HG02870 (cell line): ENCODE data around the gene NCAM1.
A peak's percentile ranks its signal among the peaks of the same experiment; 100 is the strongest.
"Not testable (repeated sequence)": the region's sequence is repeated elsewhere in the genome, so short reads cannot be mapped to it uniquely, and the experiment has no call there.

Source experiments
- ATAC-seq: cut with Tn5 transposase; IDR thresholded peaks from one replicate; pipeline ENCODE4 v1.9.1; 2021; ENCODE audit warnings: mild to moderate bottlenecking, moderate library complexity; ENCODE audit not compliant: unreplicated experiment

NCAM1 gene

DNA sequence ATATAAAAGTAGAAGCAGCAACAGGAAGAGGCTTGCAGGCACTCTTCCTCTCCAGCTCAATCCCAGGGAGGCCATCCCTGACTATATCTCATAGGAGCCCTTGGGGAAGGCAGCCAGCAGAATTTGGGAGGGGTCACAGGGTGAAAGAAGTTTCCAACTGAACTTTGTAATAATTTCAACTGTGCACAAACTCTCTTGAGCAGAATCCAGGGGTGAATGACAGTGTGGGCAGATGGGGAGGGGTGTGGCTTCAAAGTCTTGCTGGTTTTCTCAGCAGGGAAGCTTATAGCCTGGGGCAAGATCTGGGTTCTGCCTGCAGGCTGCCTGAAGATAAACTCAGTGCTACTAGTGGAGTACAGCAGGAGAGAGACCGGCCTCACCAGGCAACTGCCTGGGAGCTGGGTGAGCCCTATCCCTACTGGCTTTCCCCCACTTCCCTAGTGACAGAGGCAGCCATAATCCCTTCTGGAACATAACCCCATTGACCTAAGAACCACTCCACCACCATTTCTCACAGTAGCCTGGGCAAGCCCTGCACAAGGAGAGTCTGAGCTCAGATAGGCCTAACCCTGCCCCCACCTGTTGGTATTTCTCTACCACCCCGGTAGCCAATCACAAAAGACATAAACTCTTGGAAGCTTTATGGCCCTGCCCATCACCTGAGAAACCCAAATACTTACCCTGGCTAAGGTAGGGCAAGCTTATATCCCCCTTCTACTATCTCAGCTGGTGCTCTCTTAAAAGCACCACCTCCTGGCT is 335.4 kb downstream of the NCAM1 start:
- no peak for ATAC-seq

DNA sequence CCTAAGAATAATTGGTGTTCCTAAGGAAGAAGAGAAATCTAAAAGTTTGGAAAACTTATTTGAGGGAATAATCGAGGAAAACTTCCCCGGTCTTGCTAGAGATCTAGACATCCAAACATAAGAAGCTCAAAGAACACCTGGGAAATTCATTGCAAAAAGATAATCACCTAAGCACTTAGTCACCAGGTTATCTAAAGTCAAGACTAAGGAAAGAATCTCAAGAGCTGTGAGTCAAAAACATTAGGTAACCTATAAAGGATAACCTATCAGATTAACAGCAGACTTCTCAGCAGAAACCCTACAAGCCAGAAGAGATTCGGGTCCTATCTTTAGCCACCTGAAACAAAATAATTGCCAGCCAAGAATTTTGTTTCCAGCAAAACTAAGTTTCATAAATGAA is 337.3 kb downstream of the NCAM1 start:
- ATAC-seq, result not testable (repeated sequence)

DNA sequence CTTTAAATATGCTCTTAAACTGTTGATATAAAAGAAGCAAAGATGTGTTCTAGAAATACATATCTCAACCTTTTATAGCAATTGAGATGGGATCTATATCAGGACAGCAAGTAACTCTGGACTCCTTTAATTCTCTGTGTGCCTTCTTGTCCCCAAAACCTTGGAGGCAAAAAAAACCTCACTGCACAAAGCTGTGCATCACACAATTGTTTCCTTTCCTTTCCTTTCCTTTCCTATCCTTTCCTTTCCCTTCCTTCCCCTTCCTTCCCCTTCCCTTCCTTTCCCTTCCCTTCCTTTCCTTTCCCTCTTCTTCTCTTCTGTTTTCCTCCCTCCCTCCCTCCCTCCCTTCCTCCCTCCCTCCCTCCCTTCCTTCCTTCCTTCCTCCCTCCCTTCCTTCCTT is 343.7 kb downstream of the NCAM1 start:
- ATAC-seq, result no peak

DNA sequence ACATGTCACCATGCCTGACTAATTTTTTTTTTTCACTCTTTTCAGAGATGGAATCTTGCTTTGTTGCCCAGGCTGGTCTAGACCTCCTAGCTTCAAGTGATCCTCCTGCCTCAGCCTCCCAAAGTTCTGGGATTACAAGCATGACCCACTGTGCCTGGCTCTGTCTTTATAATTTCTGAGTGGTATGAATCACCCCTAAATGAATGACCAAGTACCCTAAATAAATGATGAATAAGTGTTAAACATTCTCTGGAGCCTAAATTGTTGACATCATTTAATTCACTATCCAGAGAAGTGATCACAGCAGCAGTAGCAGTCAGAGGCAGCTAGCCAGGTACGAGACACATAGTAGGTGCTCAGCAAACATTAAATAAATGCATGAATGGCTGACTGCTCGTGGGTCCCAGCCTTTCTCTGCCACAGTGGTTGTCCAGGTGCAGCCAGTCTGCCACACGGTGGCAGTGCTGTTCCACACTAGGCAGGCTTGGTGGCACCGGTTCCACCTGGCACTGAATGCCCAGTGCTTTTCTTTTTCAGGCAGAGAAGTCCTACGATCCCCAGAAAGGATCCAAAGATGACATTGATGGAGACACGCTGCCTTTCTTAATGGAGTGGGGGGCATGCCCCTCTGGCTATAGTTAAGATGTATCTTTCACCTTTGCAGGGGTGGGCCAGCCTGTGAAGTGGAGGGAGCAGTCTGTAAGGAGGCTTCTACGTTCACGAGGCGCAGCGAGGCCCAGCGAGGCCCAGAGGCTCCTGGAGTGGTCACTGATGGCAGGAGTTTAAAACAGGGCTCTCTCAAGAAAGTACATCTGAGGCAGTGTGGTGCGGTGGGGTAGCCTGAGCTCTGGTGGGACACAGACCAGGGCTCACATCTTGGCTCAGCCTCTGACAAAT is 344.5 kb downstream of the NCAM1 start:
- peak; percentile 83 for ATAC-seq

DNA sequence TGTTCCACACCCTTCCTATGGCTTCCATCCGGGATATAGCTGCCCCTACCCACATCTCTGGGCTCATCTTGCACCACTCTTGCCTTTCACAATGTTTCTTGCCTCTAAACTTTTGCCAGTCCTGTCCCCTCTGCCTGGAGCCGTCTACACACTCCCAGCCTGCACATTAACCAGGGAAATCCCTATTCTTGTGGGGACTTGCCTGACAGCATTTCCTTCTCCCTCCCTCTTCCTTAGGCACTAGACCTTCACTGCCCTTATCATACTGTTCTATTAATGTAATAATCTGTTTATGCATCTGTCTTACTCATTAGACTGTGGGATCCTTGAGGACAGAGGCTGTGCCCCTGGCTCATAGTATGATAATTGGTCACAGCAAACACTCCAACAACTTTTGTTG is 347.4 kb downstream of the NCAM1 start:
- ATAC-seq, result no peak

DNA sequence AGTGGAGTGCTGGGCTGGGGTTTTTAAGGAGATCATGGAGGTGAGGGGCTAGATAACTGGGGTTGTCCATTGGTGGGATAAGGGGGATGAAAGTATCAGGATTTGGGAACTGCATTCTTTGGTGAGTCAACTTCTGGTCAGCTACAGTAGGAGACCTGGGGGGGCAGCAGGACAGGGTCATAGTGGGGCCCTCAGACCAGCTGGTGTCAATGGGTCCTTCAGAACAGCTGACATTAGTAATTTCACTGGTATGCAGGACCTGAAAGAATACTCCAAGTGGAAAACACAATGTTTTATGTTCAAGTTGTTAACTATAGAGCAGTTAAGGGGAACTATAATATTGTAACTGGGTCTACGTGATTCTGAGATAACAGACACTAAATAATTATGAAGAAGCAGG is 350.3 kb downstream of the NCAM1 start:
- ATAC-seq, result no peak

DNA sequence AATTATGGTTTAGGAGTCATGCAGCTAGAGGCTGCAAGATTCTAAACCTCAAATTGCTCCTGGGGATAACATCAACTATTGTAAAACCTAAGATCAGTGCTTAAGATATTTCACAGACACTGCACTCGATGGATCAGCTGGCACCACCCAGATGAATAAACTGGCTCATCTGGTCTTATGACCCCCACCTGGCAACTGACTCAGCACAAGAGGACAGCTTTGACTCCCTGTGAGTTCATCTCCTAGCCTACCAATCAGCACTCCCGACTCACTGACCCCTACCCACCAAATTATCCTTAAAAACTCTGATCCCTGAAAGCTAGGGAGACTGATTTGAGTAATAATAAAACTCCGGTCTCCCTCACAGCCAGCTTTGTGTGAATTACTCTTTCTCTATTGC is 352.4 kb downstream of the NCAM1 start:
- ATAC-seq, result no peak

DNA sequence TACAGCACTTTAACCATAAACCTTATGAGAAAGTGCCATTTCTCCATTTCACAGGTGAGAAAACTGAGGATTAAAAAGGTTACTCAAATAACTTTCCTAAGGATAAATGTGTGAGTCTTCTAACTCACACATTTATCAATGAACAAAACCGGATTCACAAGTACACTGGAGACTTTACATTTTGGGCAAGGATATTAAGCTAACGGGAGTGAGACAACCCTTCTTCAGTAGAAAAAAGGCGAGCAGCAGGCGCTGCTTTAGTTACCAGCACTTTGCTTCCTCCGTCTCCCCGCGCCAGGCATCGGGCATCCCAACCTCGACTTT is 352.8 kb downstream of the NCAM1 start:
- ATAC-seq, result no peak

DNA sequence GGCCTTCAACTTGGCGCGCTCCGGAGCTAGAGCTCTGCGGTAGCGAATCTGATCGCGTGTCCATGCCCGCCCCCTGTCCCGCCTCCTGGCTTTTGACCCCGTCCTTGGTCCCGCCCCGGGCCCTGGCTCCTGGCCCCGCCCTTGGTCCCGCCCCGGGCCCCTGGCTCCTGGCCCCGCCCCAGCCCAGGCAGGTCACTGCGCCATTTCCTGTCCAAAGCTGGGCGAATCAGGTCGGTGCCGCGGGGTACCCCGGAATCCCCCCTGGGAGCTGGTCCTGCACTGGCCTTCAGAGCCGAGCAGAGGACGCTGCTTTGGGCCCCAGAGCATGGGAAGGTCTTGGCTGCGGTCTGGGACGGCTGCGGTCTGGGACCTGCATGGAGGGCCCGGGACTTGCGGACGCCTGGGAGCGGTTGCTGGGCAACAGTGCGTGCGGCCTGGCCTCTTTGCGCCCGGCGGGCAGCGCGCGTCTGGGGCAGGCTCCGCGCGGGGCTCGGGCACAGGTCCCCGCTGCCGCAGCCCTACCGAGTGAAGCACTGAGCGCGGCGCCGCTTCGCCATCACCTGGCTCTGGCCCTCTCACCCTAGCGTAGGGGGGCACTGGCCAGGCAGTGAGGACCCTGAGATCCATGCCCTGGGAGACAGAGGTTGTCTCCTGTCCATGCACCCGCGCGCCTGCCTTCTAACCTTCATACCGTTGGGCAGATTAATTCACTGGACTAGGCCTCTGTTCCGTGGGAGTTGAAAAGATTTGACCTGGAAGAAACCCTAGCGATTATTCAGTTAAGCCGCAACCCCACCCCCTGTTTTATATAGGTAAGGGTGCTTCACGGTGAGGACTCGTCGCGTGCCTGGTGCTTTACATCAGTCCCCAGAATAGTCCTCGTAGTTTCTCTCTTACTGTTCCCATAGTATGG is 353.4 kb downstream of the NCAM1 start, which contains the start of gene TTC12:
Gene TTC12, plus strand, starts transcription at position 195 of the 913 bp plus-strand sequence. CDS start 1,675 bp downstream, outside the sequence.
- ATAC-seq, result peak; percentile 93

DNA sequence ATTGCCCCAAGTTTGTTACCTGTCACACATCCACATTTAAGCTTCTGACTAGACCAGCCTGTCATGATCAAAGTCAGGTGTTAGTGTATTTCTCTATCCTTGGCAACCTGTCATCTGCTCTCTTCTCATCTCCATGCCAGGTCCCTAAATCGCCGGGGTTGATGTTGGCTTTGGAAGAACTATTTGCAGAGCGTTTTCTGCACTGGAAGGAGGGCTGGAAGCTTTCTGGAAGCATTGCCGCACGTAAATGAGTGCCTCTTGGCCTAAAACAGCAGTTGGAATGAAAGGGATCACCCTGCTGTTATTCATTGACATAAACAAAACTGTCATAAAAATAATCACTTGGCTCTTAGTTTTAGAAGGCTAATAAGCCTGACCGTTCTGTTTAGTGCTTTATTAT is 354.6 kb downstream of the NCAM1 start:
- no peak for ATAC-seq

DNA sequence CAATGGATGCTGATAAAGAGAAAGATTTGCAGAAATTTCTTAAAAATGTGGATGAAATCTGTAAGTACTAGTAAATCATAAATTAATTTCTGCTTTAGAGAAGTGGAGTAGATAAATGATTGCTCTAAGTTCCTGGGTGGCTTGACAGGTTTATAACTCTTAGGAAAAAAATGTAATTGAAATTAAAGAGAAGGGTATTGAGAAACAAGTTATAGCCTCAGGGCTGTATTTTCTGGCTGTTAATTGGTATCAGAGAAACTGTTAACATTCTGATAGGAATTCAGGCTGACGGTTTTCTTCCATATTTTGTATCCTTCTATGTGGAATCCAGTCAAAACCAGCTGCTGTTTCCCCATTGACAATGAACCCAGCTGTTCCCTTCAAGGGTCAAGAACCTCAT is 355.0 kb downstream of the NCAM1 start:
- no peak for ATAC-seq

DNA sequence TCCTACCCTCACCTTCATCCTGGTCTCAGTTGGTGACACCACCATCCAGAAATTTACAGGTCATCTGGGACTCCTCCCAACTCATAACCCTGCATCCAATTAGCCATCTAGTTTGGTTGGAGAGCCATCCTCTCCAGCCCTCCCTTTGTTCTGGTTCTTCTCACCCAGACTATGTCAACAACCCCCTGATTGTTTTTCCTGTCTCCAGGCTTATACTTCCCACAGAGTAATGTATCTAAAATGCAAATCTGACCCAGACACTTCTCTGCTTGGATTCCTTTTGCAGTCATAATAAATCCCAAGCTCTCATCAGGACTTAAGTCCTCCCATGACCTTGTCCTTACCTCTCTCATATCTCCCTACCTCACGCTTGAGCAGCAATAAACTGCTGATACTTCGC is 356.1 kb downstream of the NCAM1 start:
- ATAC-seq, result no peak

DNA sequence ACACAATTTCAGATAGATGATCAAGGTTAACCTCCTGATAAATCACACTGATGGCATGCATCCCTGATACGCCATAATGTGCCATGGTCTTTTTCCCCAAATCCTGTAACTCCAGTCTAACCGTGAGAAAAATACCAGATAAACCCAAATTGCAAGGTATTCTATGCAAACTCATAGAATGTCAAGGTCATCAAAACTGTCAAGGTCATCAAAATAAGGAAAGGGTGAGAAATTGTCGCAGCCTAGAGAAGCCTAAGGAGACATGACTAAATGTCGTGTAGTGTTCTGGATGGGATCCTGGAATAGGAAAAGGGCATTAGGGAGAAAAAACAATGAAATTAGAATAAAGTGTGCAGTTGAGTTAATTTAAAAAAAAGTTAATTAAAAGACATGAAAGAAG is 357.9 kb downstream of the NCAM1 start:
- ATAC-seq, result no peak

DNA sequence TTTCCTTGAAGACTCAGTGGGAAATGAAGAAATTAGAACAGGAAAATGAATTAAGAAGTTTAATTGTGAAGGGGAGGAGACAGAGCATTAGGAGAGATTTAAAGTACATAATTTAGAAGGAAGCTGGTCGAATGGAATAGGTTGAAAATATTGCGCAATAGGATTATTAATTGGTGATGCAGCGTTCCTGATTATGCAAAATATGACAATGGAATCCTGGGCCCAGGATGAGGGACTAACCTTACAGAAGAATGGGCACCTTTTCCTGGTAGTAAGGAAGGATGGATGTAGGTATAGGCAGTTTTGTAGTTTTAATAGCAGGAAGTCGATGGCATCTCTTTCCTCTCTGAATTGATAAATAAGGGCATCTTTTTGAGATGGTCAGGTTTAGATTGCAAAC is 360.9 kb downstream of the NCAM1 start:
- no peak for ATAC-seq

DNA sequence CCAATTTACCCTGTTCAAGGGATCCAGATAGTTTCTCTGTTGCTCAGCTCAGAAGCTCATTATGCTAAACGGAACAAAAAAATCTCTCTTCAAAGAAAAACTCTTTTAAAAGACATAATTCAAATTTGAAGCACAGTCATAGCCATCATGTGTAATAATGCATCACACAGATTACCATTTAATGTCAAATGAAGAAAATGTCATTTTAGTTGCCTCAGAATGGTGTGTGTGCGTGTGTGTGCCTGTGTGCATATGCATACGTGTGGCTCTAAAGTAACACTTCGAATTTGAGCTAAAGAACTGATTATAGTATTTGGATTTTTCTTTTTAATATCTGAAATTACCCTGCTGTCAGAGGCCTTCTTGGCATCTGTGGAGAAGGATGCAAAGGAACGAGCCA is 363.0 kb downstream of the NCAM1 start:
- ATAC-seq, result no peak
